ENCODE data around the gene TIPRL. TPM values are rescaled to one million over a fixed set of nuclear protein-coding genes. Genes with fewer than 3 reads are reported as not detected.

The TIPRL gene
- total RNA-seq, 2 donors from 2014 or later, result 34.6 to 37.2 TPM

DNA sequence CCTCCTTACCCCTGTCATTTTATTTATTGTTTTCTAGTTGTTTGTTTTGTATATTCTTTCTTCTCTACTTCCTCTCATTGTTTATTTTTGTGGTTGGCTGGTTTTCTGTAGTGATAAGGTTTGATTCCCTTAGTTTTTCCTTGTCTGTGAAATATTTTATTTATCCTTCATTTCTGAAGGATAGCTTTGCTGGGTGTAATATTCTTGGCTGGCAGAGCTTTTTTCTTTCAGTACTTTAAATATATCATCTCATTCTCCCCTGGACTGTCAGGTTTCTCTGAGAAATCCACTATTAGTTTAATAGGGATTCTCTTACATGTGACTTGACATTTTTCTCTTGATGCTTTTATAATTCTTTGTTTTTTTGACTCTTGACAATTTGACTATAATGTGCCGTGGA lies 18.8 kb upstream of the TIPRL start:
- Histone ChIP-seq H3K27me3 (no peaks in the 10 kb centered on the region), H3K9ac (ENCODE audit: low read depth in 2 of 2, low read length in 2 of 2) (no peak overlapping the region), H3K4me1 (no peaks in the 10 kb centered on the region), H3K9me3 (no peaks in the 10 kb centered on the region), H3K27ac (no peak overlapping the region), H3K4me3 (no peak overlapping the region), H3K36me3 (no peaks in the 10 kb centered on the region)
- TF ChIP-seq, protein P1, sequence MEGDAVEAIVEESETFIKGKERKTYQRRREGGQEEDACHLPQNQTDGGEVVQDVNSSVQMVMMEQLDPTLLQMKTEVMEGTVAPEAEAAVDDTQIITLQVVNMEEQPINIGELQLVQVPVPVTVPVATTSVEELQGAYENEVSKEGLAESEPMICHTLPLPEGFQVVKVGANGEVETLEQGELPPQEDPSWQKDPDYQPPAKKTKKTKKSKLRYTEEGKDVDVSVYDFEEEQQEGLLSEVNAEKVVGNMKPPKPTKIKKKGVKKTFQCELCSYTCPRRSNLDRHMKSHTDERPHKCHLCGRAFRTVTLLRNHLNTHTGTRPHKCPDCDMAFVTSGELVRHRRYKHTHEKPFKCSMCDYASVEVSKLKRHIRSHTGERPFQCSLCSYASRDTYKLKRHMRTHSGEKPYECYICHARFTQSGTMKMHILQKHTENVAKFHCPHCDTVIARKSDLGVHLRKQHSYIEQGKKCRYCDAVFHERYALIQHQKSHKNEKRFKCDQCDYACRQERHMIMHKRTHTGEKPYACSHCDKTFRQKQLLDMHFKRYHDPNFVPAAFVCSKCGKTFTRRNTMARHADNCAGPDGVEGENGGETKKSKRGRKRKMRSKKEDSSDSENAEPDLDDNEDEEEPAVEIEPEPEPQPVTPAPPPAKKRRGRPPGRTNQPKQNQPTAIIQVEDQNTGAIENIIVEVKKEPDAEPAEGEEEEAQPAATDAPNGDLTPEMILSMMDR (IDR thresholded peaks at IDR 0.05), result no peak
- DNase-seq, result no peak
- intact Hi-C loops (cut with DNase I), result no loop called here

DNA sequence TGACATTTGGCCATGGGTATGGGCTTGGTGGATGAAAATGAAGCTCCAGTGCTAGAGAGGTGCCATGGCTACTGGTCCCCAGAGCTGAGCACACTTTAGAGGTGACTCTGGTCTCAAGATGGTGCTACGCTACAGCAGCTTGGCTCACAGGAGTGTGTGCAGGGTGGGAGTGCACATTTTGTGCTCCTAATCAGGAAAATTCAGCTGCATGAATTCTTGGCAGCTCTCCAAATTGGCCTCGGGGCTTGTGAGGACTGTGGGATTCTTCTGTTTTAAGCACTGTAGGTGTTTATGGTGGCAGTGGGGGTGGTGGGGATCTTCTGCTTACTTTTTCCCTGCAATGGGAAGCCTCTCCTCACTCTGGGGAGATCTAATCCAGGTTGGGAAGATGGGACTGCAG lies 17.3 kb upstream of the TIPRL start:
- TF ChIP-seq, protein P1 (IDR thresholded peaks at IDR 0.05), result no peak
- DNase-seq, result no peak
- no peaks in the 10 kb centered on the region for H3K36me3 ChIP-seq
- no peak overlapping the region for H3K27ac ChIP-seq
- H3K9me3 ChIP-seq, result no peaks in the 10 kb centered on the region
- no peaks in the 10 kb centered on the region for H3K27me3 ChIP-seq
- intact Hi-C loops (cut with DNase I), result no loop called here
- H3K4me1 ChIP-seq, result no peaks in the 10 kb centered on the region
- H3K4me3 ChIP-seq, result no peak overlapping the region
- no peak overlapping the region for H3K9ac ChIP-seq (ENCODE audit: low read depth in 2 of 2, low read length in 2 of 2)

DNA sequence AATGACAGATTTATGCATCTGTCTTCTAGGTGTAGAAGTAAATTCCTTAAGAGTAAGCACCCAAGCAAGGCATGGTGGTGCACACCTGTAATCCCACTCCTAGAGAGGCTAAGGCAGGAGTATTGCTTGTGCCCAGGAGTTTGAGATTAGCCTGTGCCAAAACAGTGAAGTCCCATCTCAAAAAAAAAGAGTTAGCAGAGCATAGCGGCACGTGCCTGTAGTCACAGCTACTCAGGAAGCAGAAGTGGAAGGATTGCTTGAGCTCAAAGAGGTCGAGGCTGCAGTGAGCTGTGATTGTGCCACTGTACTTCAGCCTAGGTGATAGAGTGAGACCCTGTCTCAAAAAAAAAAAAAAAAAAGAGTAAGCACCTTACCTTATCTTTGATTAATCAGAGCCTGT lies 15.1 kb upstream of the TIPRL start:
- no peak overlapping the region for H3K27ac ChIP-seq
- H3K9me3 ChIP-seq, result no peaks in the 10 kb centered on the region
- no peaks in the 10 kb centered on the region for H3K27me3 ChIP-seq
- no peak overlapping the region for H3K4me3 ChIP-seq
- TF ChIP-seq, protein P1 (IDR thresholded peaks at IDR 0.05), result no peak
- no peaks in the 10 kb centered on the region for H3K4me1 ChIP-seq
- H3K36me3 ChIP-seq, result no peaks in the 10 kb centered on the region
- intact Hi-C loops (cut with DNase I), result no loop called here
- H3K9ac ChIP-seq (ENCODE audit: low read depth in 2 of 2, low read length in 2 of 2), result no peak overlapping the region
- no peak for DNase-seq

DNA sequence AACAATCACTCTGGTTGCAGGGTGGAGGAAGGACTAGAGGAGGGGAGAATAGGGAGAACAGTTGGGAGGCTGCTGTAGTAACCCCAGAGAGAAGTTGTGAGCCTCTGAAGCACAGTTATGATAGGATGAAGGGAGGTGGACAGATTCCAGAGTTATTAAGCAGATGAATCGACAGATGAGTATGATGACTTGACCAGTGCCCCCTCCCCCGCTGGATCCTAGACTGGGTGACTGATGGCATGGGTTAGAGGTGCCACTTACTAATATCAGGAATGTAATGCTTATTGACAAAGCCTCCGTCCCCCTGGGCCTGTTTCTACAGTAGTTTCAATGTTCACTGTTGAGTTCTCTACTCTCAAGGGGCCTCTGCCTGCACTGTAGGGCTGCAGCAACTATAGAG lies 14.0 kb upstream of the TIPRL start:
- H3K4me3 ChIP-seq, result no peak overlapping the region
- H3K36me3 ChIP-seq, result no peaks in the 10 kb centered on the region
- no peak overlapping the region for H3K27ac ChIP-seq
- DNase-seq, result no peak
- intact Hi-C loops (cut with DNase I), result no loop called here
- no peak overlapping the region for H3K9ac ChIP-seq (ENCODE audit: low read depth in 2 of 2, low read length in 2 of 2)
- no peaks in the 10 kb centered on the region for H3K9me3 ChIP-seq
- no peaks in the 10 kb centered on the region for H3K4me1 ChIP-seq
- H3K27me3 ChIP-seq, result no peaks in the 10 kb centered on the region
- TF ChIP-seq, protein P1 (IDR thresholded peaks at IDR 0.05), result no peak

DNA sequence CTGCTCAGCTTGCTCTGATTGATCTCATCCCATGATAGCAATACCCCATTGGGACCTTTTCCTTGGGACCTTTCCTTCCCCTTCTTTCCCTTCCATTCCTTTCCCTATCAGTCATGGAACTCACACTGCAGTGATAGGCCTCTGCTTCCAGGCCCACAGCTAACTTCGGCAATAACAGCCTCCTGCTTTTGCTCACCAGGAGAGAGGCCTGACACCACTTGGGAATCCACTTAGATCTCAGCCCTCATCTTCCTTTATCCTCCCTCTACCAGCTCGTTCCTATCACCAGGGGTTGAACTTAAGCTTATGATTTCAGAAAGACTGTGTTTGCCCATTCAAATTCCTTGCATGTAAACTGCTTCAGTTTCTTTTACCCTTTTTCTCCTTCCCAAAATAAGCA lies 11.0 kb upstream of the TIPRL start:
- Histone ChIP-seq H3K4me1 (no peaks in the 10 kb centered on the region), H3K9ac (ENCODE audit: low read depth in 2 of 2, low read length in 2 of 2) (no peak overlapping the region), H3K27ac (no peak overlapping the region), H3K9me3 (no peaks in the 10 kb centered on the region), H3K36me3 (no peaks in the 10 kb centered on the region), H3K4me3 (no peak overlapping the region), H3K27me3 (no peaks in the 10 kb centered on the region)
- intact Hi-C loops (cut with DNase I), result no loop called here
- no peak for DNase-seq
- TF ChIP-seq, protein P1 (IDR thresholded peaks at IDR 0.05), result no peak

Data from colonic mucosa (tissue), 4 donors.